SJSA1 (cell line): Measurements from ENCODE around the gene SIX4. TPM values are rescaled to one million over a fixed set of nuclear protein-coding genes. Genes with fewer than 3 reads are reported as not detected.

ENCODE experiments used
- DNase-seq, 2 experiments: peaks; one replicate each; pipeline ENCODE4 v3.0.0-alpha.2; 2015 to 2020; ENCODE audit warnings: low spot score in 2 of 2, low read depth in 1 of 2
- H3K27ac ChIP-seq: fragments of 250-450 bp; sonication (Bioruptor Pico); 2 replicates; pipeline ENCODE4 v1.5.1; 2020; ENCODE audit warnings: mild to moderate bottlenecking, moderate library complexity
- H3K27me3 ChIP-seq: fragments of 250-450 bp; sonication (Bioruptor Pico); replicated peaks from 2 replicates; pipeline ENCODE4 v1.5.1; 2020; ENCODE audit warnings: mild to moderate bottlenecking, moderate library complexity
- H3K36me3 ChIP-seq: fragments of 250-450 bp; sonication (Bioruptor Pico); 2 replicates; pipeline ENCODE4 v1.5.1; 2020; ENCODE audit warnings: mild to moderate bottlenecking
- H3K4me1 ChIP-seq: fragments of 250-450 bp; sonication (Bioruptor Pico); replicated peaks from 2 replicates; pipeline ENCODE4 v1.6.1; 2021; ENCODE audit warnings: mild to moderate bottlenecking
- H3K4me3 ChIP-seq: fragments of 250-450 bp; sonication (Bioruptor Pico); 2 replicates; pipeline ENCODE4 v1.5.1; 2020; ENCODE audit warnings: mild to moderate bottlenecking
- H3K9me3 ChIP-seq: fragments of 250-450 bp; sonication (Bioruptor Pico); replicated peaks from 2 replicates; pipeline ENCODE4 v1.5.1; 2020; ENCODE audit warnings: mild to moderate bottlenecking
- total RNA-seq: library from RNA; depleted of rRNA; stranded (reverse); fragments of >200 nt; shearing (Covaris generic); gene quantifications from 2 replicates; pipeline ENCODE4 v1.2.3, GENCODE V29; 2014; rRNA removed

SIX4 gene
- 4.2 and 5.3 TPM in 2 replicates for total RNA-seq

DNA sequence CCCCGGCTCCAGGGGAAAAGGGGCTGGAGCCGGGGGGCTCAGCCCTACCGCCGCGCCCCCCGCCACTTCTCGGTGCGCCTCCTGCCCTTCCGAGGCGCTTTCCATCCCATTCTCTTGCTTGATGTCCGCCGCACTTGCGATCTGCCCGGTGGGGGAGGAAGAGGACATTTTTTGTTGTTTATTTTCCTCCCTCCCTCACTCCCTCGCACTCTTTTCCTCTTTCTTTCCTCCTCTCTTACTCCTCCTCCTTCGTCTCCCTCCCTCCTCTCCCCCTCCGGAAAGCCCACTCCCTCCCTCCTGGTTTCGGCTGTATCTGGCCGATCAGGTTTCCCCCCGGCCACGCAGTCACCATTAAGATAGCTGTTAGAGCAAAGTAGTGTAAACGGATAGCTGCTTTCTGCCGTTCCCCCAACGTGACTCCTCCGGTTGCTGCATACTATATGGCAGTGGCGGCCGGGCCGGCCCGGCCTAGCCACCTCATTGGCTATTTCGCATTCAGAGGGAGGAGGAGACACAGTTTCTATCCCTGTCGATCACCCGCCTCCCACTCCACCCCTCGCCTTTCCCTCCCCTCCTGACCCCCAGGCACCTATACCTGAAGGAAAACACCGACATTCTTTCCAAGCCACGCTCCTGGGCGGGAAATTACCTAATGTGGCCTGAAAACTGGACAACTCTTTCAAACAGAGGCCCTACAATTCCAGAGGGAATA is at the start of gene SIX4:
SIX4 (minus strand) TSS at position 445 of the 712 bp plus-strand sequence; CDS start at position 168, 277 bp downstream.
- Histone ChIP-seq H3K27ac (peak within 1 kb of the TSS; percentile 9; the same call in 1 of the 2 replicates), H3K4me3 (peak within 1 kb of the TSS; percentile 67), H3K27me3 (no peaks in the 10 kb centered on the region), H3K9me3 (no peaks in the 10 kb centered on the region), H3K4me1 (peaks cover 8% of the 10 kb centered on the region), H3K36me3 (peaks cover 15% of the 10 kb centered on the region)
- DNase-seq: peak; percentile 55 to 70

GRCh38 chr14:60773558-60773957 is 49.4 kb upstream of the SIX4 start:
- Histone ChIP-seq H3K36me3 (no peaks in the 10 kb centered on the region), H3K4me1 (peaks cover 40% of the 10 kb centered on the region), H3K9me3 (no peaks in the 10 kb centered on the region), H3K4me3 (no peak overlapping the region), H3K27me3 (no peaks in the 10 kb centered on the region), H3K27ac (no peak overlapping the region)
- no peak for DNase-seq

GRCh38 chr14:60771117-60771516 is 47.0 kb upstream of the SIX4 start:
- H3K27ac ChIP-seq: no peak overlapping the region
- no peaks in the 10 kb centered on the region for H3K27me3 ChIP-seq
- H3K9me3 ChIP-seq: no peaks in the 10 kb centered on the region
- H3K36me3 ChIP-seq: no peaks in the 10 kb centered on the region
- peaks cover 22% of the 10 kb centered on the region for H3K4me1 ChIP-seq
- no peak for DNase-seq
- no peak overlapping the region for H3K4me3 ChIP-seq

- DNase-seq: no peak
- Histone ChIP-seq H3K27me3 (no peaks in the 10 kb centered on the region), H3K36me3 (no peaks in the 10 kb centered on the region), H3K4me1 (no peaks in the 10 kb centered on the region; the same call in 1 of the 2 replicates), H3K4me3 (no peak overlapping the region), H3K27ac (no peak overlapping the region), H3K9me3 (no peaks in the 10 kb centered on the region)
Observed at GRCh38 chr14:60768602-60769001, 44.5 kb upstream of the SIX4 start.

GRCh38 chr14:60760644-60761364 is 36.7 kb upstream of the SIX4 start:
- H3K4me3 ChIP-seq: no peak overlapping the region
- H3K4me1 ChIP-seq: peaks cover 8% of the 10 kb centered on the region
- no peak overlapping the region for H3K27ac ChIP-seq
- no peak for DNase-seq
- no peaks in the 10 kb centered on the region for H3K9me3 ChIP-seq
- no peaks in the 10 kb centered on the region for H3K36me3 ChIP-seq
- no peaks in the 10 kb centered on the region for H3K27me3 ChIP-seq

DNA sequence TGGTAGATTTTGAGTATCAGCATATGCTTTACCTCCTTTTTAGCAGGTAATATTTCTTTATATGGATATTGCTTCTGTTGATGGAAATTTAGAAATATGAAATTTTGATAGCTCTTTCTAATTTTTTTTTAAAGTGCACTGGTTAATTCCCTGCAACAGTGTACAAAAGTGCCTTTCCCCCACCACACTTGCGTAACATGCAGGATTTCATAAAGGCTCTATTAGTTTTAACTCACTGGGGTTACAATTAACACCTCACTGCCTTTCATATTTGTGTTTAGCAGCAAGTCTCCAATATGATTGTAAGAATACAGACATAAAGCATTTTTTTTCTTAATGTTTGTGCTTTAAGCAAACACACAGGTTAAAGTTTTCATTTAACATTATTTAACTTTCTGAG is 36.1 kb upstream of the SIX4 start:
- no peak for DNase-seq
- H3K36me3 ChIP-seq: no peaks in the 10 kb centered on the region
- no peak overlapping the region for H3K27ac ChIP-seq
- no peaks in the 10 kb centered on the region for H3K9me3 ChIP-seq
- peaks cover 8% of the 10 kb centered on the region for H3K4me1 ChIP-seq
- H3K27me3 ChIP-seq: no peaks in the 10 kb centered on the region
- H3K4me3 ChIP-seq: no peak overlapping the region

GRCh38 chr14:60758885-60759284 is 34.7 kb upstream of the SIX4 start:
- Histone ChIP-seq H3K27me3 (no peaks in the 10 kb centered on the region), H3K27ac (no peak overlapping the region), H3K4me1 (peaks cover 8% of the 10 kb centered on the region), H3K9me3 (no peaks in the 10 kb centered on the region), H3K36me3 (no peaks in the 10 kb centered on the region), H3K4me3 (no peak overlapping the region)
- no peak for DNase-seq

GRCh38 chr14:60757567-60758002 is 33.4 kb upstream of the SIX4 start:
- H3K4me3 ChIP-seq: no peak overlapping the region
- H3K9me3 ChIP-seq: no peaks in the 10 kb centered on the region
- no peak overlapping the region for H3K27ac ChIP-seq
- no peaks in the 10 kb centered on the region for H3K36me3 ChIP-seq
- H3K4me1 ChIP-seq: peaks cover 8% of the 10 kb centered on the region
- H3K27me3 ChIP-seq: no peaks in the 10 kb centered on the region
- DNase-seq: no peak

DNA sequence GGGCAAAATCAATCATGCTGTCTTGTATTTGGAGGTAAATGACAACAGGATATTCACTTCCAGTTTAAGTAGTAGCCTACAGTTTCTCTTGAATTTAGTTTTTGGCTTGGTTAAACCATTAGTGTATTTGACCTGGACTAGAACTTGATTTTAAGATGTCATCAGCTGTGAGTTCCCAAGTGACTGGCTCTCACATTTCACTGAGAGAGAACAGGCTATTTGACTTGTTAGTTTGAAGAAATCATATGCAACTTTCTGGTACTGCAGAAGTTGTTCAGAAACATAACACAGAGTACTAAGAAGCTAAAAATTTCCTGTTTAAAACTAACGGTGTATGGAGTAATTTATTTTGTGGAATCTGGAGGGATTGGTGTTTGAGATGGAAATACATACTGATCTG is 32.7 kb upstream of the SIX4 start:
- Histone ChIP-seq H3K27ac (no peak overlapping the region), H3K4me3 (no peak overlapping the region), H3K9me3 (no peaks in the 10 kb centered on the region), H3K4me1 (peaks cover 8% of the 10 kb centered on the region), H3K27me3 (no peaks in the 10 kb centered on the region), H3K36me3 (no peaks in the 10 kb centered on the region)
- DNase-seq: no peak

DNA sequence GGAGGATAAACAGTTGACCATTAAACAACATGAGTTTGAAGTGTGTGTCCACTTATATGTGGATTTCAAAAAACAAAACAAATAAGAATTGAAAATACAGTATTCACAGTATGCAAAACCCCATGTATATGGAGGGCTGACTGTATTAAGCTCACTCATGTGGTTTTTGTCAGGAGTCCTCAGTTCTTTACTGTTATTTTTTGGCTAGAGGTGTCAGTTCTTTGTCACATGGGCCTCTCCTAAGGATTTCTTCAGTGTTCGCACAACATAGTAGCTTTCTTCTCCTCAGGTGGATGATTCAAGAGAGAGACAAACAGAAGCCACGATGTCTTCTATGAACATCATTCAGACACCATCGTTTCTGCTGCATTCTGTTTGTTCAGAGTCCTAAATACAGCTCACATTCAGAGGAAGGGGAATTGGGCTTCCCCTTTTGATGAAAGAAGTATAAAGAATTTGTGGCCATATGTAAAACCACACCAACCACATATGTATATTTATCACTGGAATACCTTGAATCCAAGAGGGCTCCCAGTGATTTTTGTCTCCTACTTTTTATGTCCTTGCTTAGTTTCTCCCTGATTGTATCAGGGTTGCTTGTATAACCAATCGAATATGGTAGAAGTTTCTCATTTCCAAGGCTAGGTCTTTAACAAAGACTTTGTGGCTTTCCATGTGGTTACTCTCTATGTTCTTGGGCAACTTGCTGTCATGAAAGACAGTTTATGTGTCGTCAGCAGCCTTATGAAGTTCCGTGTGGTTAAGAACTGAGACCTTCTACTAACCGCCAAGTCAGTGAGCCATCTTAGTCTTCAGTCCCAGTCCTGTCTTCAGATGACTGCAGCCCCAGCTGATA is 29.3 kb upstream of the SIX4 start:
- Histone ChIP-seq H3K4me1 (peaks cover 8% of the 10 kb centered on the region), H3K27me3 (no peaks in the 10 kb centered on the region), H3K36me3 (no peaks in the 10 kb centered on the region), H3K9me3 (no peaks in the 10 kb centered on the region), H3K27ac (no peak overlapping the region), H3K4me3 (no peak overlapping the region)
- DNase-seq: no peak

DNA sequence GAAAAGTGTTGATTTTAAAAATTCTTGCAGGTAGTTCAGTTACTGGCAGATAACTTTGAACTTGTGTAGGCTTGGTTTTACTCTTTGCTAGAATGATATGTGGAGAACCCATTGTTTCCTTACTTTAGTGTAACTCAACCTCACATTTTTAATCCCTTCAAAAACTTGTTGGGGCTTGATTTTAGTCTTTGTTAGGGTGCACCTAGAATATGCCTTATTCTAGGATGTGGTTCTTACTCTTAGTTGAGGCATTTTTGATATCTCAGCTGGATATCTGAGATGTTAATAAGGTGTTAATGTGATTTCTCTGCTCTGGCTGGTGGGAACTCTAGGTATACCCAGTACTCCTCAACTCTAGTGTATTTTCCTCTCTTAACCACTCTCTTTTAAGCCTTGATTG is 20.4 kb upstream of the SIX4 start:
- no peaks in the 10 kb centered on the region for H3K36me3 ChIP-seq
- H3K4me1 ChIP-seq: no peaks in the 10 kb centered on the region
- H3K27ac ChIP-seq: no peak overlapping the region
- no peak overlapping the region for H3K4me3 ChIP-seq
- H3K9me3 ChIP-seq: no peaks in the 10 kb centered on the region
- no peak for DNase-seq
- no peaks in the 10 kb centered on the region for H3K27me3 ChIP-seq

DNA sequence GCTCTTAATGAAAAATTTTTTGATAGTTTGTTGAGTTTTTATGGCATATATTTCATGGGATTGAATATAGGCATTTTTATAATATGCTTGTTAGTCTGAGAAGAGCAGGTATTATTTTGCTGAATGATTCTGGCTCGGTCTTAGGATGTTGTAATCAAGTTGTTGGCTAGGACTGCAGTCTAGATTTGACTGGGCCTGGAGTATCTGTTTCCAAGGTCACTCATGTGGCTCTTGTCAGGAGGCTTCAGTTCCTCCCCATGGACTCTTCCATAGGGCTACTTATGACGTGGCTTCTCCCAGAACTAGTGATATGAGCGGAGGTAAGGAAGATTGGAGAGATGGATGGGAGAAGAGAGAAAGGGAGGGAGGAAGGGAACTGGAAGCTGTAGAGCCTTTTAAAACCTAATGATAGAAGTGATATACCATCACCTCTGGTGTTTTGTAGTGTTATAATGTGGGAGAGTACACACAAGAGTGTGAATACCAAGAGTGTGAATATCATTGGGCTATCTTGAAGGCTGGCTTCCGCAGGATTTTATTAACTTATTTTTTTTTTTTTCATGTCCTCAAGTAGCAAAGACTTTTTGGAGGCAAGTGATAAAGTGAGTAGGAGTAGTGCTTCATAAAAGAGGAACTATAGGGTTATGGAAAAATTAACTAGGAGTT is 14.8 kb upstream of the SIX4 start:
- Histone ChIP-seq H3K4me3 (no peak overlapping the region), H3K9me3 (no peaks in the 10 kb centered on the region)
- no peak for DNase-seq

DNA sequence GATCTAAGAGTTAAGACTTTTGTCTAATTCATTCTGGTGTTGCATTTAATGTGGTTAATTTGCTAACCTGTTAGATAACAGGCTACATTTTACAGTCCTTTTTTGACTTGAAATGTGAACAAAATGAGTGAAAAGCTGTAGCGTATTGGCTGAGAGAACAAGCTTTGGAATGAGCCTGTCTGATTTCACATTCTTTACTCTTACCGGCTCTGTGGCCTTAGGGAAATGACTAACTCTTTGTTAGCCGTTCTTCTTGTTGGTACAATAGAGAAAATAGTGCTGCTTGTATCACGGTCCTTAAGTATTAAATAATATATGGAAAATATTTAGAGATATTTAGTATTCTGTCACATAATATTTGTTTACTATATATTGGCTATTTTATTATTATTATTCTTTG is 12.3 kb upstream of the SIX4 start:
- Histone ChIP-seq H3K36me3 (no peaks in the 10 kb centered on the region), H3K27ac (no peak overlapping the region), H3K27me3 (no peaks in the 10 kb centered on the region), H3K9me3 (no peaks in the 10 kb centered on the region), H3K4me1 (peaks cover 7% of the 10 kb centered on the region), H3K4me3 (no peak overlapping the region)
- DNase-seq: peak in 1 of 2 experiments; percentile 37

More for the DNA sequence above, 14.8 kb upstream of the SIX4 start:
- Histone ChIP-seq H3K27ac (no peak overlapping the region), H3K4me1 (peaks cover 7% of the 10 kb centered on the region), H3K27me3 (no peaks in the 10 kb centered on the region), H3K36me3 (no peaks in the 10 kb centered on the region)
